Activated CD8-positive, alpha-beta memory T cell treated with anti-CD3 and anti-CD28 coated beads for 24 hours (primary cell): ENCODE measurements around the gene BBS7.
A peak's percentile ranks its signal among the peaks of the same experiment; 100 is the strongest.

Experiments
- DNase-seq: peaks from one replicate; pipeline ENCODE4 v3.0.0-alpha.2; 2020

Gene BBS7

GRCh38 chr4:121824950-121825349 lies 45.3 kb downstream of the BBS7 start:
- DNase-seq, result no peak

GRCh38 chr4:121824171-121824527 lies 46.1 kb downstream of the BBS7 start:
- no peak for DNase-seq

GRCh38 chr4:121823505-121824170 lies 46.6 kb downstream of the BBS7 start, which contains the start of gene CCNA2:
TSS of gene CCNA2 (minus strand) at chr4:121823883. CDS start at chr4:121823628, 255 bp downstream.
- DNase-seq, result peak; percentile 98

- DNase-seq, result no peak
Measured at GRCh38 chr4:121822796-121823504, 47.3 kb downstream of the BBS7 start.

- no peak for DNase-seq
Measured at GRCh38 chr4:121822047-121822446, 48.2 kb downstream of the BBS7 start.

- DNase-seq, result no peak
Measured at GRCh38 chr4:121819216-121819965, 50.9 kb downstream of the BBS7 start.

- no peak for DNase-seq
Measured at GRCh38 chr4:121818215-121818614, 52.1 kb downstream of the BBS7 start.

- DNase-seq, result no peak
Measured at GRCh38 chr4:121817701-121818100, 52.6 kb downstream of the BBS7 start.

GRCh38 chr4:121817006-121817405 lies 53.3 kb downstream of the BBS7 start:
- DNase-seq, result no peak

GRCh38 chr4:121814756-121815155 lies 55.5 kb downstream of the BBS7 start:
- no peak for DNase-seq

GRCh38 chr4:121811122-121811521 lies 59.2 kb downstream of the BBS7 start:
- no peak for DNase-seq

GRCh38 chr4:121806411-121806810 lies 63.9 kb downstream of the BBS7 start:
- DNase-seq, result no peak

- no peak for DNase-seq
Measured at GRCh38 chr4:121801715-121802075, 68.6 kb downstream of the BBS7 start.

GRCh38 chr4:121800961-121801714 lies 69.1 kb downstream of the BBS7 start, which contains the start of gene EXOSC9:
TSS of gene EXOSC9 (plus strand) at chr4:121801323. CDS start at chr4:121801425, 102 bp downstream.
- DNase-seq, result peak; percentile 99

- no peak for DNase-seq
Measured at GRCh38 chr4:121800638-121800960, 69.7 kb downstream of the BBS7 start.

- DNase-seq, result no peak
Measured at GRCh38 chr4:121799867-121800501, 70.3 kb downstream of the BBS7 start.

GRCh38 chr4:121799208-121799823 lies 71.0 kb downstream of the BBS7 start:
- no peak for DNase-seq

- DNase-seq, result no peak
Measured at GRCh38 chr4:121796283-121796682, 74.0 kb downstream of the BBS7 start.

- no peak for DNase-seq
Measured at GRCh38 chr4:121794505-121795188, 75.6 kb downstream of the BBS7 start.

GRCh38 chr4:121792966-121793365 lies 77.3 kb downstream of the BBS7 start:
- no peak for DNase-seq

GRCh38 chr4:121791481-121791880 lies 78.8 kb downstream of the BBS7 start:
- no peak for DNase-seq

- DNase-seq, result no peak
Measured at GRCh38 chr4:121790976-121791375, 79.3 kb downstream of the BBS7 start.
